ENCODE measurements around the gene STXBP5. TPM values are rescaled to one million over a fixed set of nuclear protein-coding genes. Genes with fewer than 3 reads are reported as not detected.
"Not testable (repeated sequence)": the region's sequence is repeated elsewhere in the genome, so short reads cannot be mapped to it uniquely, and the experiment has no call there.

Gene STXBP5
- total RNA-seq, 4 donors from 2014 or later = 18.1 to 22.1 (median 20.0) TPM

DNA sequence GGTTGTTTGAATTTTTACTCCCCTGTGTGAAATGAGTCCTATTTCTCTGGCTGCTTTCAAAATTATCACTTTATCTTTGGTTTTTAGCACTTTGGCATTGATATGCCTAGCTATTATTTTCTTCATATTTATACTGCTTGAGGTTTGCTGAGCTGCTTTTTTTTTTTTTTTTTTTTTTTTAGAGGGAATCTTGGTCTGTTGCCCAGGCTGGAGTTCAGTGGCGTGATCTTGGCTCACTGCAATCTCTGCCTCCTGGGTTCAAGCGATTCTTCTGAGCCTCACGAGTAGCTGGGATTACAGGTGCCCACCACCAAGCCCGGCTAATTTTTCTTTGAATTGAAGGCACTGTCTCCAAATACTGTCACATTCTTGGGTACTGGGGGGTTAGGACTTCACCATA lies 40.6 kb downstream of the STXBP5 start:
- Histone ChIP-seq H3K27ac (replicated peaks in 1 of 4) (no peak overlapping the region), H3K4me3 (no peak overlapping the region), H3K27me3 (no peaks in the 10 kb centered on the region), H3K9me3 (no peaks in the 10 kb centered on the region), H3K4me1 (peaks cover 0 to 8% (median 2%) of the 10 kb centered on the region in 4 donors), H3K36me3 (peaks cover 0 to 8% (median 3%) of the 10 kb centered on the region in 4 donors)
- no peak for DNase-seq (ENCODE audit: extremely low spot score)
- WGBS = 62% methylated on average over 4 of the region's 4 CpGs
- TF ChIP-seq EP300 (IDR thresholded peaks at IDR 0.05) (no peak), POLR2A (IDR thresholded peaks at IDR 0.05; ENCODE audit: low read depth) (no peak), POLR2AphosphoS5 (IDR thresholded peaks at IDR 0.05) (no peak)
- TF ChIP-seq, protein P1, sequence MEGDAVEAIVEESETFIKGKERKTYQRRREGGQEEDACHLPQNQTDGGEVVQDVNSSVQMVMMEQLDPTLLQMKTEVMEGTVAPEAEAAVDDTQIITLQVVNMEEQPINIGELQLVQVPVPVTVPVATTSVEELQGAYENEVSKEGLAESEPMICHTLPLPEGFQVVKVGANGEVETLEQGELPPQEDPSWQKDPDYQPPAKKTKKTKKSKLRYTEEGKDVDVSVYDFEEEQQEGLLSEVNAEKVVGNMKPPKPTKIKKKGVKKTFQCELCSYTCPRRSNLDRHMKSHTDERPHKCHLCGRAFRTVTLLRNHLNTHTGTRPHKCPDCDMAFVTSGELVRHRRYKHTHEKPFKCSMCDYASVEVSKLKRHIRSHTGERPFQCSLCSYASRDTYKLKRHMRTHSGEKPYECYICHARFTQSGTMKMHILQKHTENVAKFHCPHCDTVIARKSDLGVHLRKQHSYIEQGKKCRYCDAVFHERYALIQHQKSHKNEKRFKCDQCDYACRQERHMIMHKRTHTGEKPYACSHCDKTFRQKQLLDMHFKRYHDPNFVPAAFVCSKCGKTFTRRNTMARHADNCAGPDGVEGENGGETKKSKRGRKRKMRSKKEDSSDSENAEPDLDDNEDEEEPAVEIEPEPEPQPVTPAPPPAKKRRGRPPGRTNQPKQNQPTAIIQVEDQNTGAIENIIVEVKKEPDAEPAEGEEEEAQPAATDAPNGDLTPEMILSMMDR (IDR thresholded peaks at IDR 0.05) = no peak
- intact Hi-C loops (cut with DNase I) = no loop called here

DNA sequence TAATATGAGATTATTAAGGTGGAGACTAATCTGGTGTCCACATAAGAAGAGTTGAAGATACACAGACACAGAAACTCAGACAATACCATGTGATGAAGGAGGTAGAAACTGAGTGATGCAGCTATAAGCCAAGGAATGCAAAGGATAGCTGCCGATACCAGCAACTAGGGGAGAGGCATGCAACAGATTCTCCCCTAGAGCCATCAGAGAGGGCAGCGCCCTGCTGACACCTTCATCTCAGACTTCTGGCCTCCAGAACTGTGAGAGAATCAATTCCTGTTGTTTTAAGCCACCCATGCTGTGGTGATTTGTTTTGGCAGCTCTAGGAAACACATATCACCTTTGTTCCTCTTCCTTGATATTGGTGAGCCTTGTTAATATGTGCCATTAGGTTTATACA lies 41.5 kb downstream of the STXBP5 start:
- no peak for DNase-seq (ENCODE audit: extremely low spot score)
- H3K4me3 ChIP-seq = no peak overlapping the region
- no peaks in the 10 kb centered on the region for H3K27me3 ChIP-seq
- H3K4me1 ChIP-seq = peaks cover 0 to 8% (median 2%) of the 10 kb centered on the region in 4 donors
- no peaks in the 10 kb centered on the region for H3K9me3 ChIP-seq
- WGBS = 93% methylated on average over 2 of the region's 2 CpGs
- H3K27ac ChIP-seq (replicated peaks in 1 of 4) = no peak overlapping the region
- peaks cover 0 to 4% (median under 1%) of the 10 kb centered on the region in 4 donors for H3K36me3 ChIP-seq
- intact Hi-C loops (cut with DNase I) = no loop called here
- no peak for TF ChIP-seq POLR2AphosphoS5 (IDR thresholded peaks at IDR 0.05)
- TF ChIP-seq EP300 (IDR thresholded peaks at IDR 0.05) = no peak
- TF ChIP-seq POLR2A (IDR thresholded peaks at IDR 0.05; ENCODE audit: low read depth) = no peak
- TF ChIP-seq, protein P1 (IDR thresholded peaks at IDR 0.05) = no peak

GRCh38 chr6:147246853-147247635 lies 42.8 kb downstream of the STXBP5 start:
- peaks cover 0 to 8% (median 2%) of the 10 kb centered on the region in 4 donors for H3K4me1 ChIP-seq
- no peak overlapping the region for H3K27ac ChIP-seq (replicated peaks in 1 of 4)
- no peaks in the 10 kb centered on the region for H3K9me3 ChIP-seq
- H3K4me3 ChIP-seq = no peak overlapping the region
- intact Hi-C loops (cut with DNase I) = no loop called here
- TF ChIP-seq, protein P1 (IDR thresholded peaks at IDR 0.05) = no peak
- TF ChIP-seq POLR2AphosphoS5 (IDR thresholded peaks at IDR 0.05) = no peak
- WGBS = 94% methylated on average over 5 of the region's 5 CpGs
- no peak for DNase-seq (ENCODE audit: extremely low spot score)
- peaks cover 11 to 18% (median 12%) of the 10 kb centered on the region in 4 donors for H3K36me3 ChIP-seq
- H3K27me3 ChIP-seq = no peaks in the 10 kb centered on the region

DNA sequence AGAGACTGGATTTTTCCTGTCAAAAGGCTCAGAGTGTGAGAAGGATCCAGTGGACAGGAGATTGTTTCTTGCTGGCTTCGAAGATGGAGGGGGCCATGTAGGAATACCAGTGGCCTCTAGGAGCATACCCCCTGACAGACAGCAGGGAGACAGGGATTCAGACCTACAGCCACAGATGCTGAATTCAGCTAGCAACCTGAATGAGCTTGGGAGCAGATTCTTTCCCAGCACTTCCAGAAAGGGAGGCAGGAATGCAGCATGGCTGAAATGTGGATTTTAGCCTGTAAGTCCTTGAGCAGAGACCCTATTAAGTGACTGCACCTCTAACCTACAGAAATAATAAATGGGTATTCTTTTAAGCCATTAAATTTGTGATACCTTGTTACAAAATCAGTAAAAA lies 44.6 kb downstream of the STXBP5 start:
- H3K27me3 ChIP-seq = no peaks in the 10 kb centered on the region
- H3K36me3 ChIP-seq = peaks cover 11 to 20% (median 15%) of the 10 kb centered on the region in 4 donors
- H3K4me1 ChIP-seq = peaks cover 0 to 8% (median 2%) of the 10 kb centered on the region in 4 donors
- intact Hi-C loops (cut with DNase I) = no loop called here
- no peaks in the 10 kb centered on the region for H3K9me3 ChIP-seq
- DNase-seq (ENCODE audit: extremely low spot score) = no peak
- no peak overlapping the region for H3K27ac ChIP-seq (replicated peaks in 1 of 4)
- TF ChIP-seq, protein P1 (IDR thresholded peaks at IDR 0.05) = no peak
- TF ChIP-seq EP300 (IDR thresholded peaks at IDR 0.05) = no peak
- no peak overlapping the region for H3K4me3 ChIP-seq
- WGBS = 93% methylated on average over 1 of the region's 1 CpG

DNA sequence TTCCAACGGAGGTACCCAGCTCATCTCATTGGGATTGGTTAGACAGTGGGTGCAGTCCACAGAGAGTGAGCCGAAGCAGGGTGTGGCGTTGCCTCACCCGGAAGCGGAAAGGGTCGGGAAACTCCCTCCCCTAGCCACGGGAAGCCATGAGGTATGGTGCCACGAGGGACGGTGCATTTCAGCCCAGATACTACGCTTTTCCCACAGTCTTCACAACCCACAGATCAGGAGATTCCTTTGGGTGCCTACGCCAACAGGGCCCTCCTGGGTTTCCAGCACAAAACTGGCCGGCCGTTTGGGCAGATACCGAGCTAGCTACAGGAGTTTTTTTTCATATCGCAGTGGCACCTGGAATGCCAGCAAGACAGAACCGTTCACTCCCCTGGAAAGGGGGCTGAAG lies 46.9 kb downstream of the STXBP5 start:
- H3K4me1 ChIP-seq = no peaks in the 10 kb centered on the region
- TF ChIP-seq POLR2AphosphoS5 (IDR thresholded peaks at IDR 0.05) = no peak
- no peak for TF ChIP-seq EP300 (IDR thresholded peaks at IDR 0.05)
- TF ChIP-seq, protein P1 (IDR thresholded peaks at IDR 0.05) = no peak
- no peak for TF ChIP-seq POLR2A (IDR thresholded peaks at IDR 0.05; ENCODE audit: low read depth)

GRCh38 chr6:147254929-147255473 lies 50.8 kb downstream of the STXBP5 start:
- H3K4me3 ChIP-seq; H3K4me1 ChIP-seq; DNase-seq (ENCODE audit: extremely low spot score); H3K27me3 ChIP-seq; intact Hi-C loops (cut with DNase I); H3K27ac ChIP-seq (replicated peaks in 1 of 4); H3K9me3 ChIP-seq: not testable (repeated sequence)
- H3K36me3 ChIP-seq = peaks cover 11 to 15% (median 15%) of the 10 kb centered on the region in 4 donors
- WGBS = 97% methylated on average over 6 of the region's 6 CpGs

More for the DNA sequence above, 46.9 kb downstream of the STXBP5 start:
- no peak overlapping the region for H3K4me3 ChIP-seq
- DNase-seq (ENCODE audit: extremely low spot score) = no peak
- no peak overlapping the region for H3K27ac ChIP-seq (replicated peaks in 1 of 4)
- H3K36me3 ChIP-seq = peaks cover 11 to 15% (median 15%) of the 10 kb centered on the region in 4 donors
- H3K27me3 ChIP-seq = no peaks in the 10 kb centered on the region
- intact Hi-C loops (cut with DNase I) = no loop called here
- no peaks in the 10 kb centered on the region for H3K9me3 ChIP-seq
- 96% methylated on average over 16 of the region's 16 CpGs for WGBS

Data from esophagus muscularis mucosa (tissue), 4 donors.